Gastrocnemius medialis (tissue), 4 donors: ENCODE data around the gene GRAMD2A.

ENCODE experiments used
- CTCF ChIP-seq, 5 experiments: fragments of 450-650 bp in 3 of 5; fragments of 200-600 bp in 2 of 5; sonication (generic) in 2 of 5; IDR thresholded peaks in 4 of 5; conservative IDR thresholded peaks in 1 of 5; 1 replicate in 4 of 5; 2 replicates in 1 of 5; pipeline ENCODE4 v1.5.1; 2016 to 2019; ENCODE audit warnings: antibody characterized with exemption in 5 of 5, mild to moderate bottlenecking in 3 of 5, moderate library complexity in 3 of 5
- POLR2A ChIP-seq, 2 donors: fragments of 450-650 bp; IDR thresholded peaks; one replicate each; pipeline ENCODE4 v1.6.1; 2017; ENCODE audit warnings: antibody characterized with exemption in 2 of 2, mild to moderate bottlenecking in 2 of 2, moderate library complexity in 2 of 2

DNA sequence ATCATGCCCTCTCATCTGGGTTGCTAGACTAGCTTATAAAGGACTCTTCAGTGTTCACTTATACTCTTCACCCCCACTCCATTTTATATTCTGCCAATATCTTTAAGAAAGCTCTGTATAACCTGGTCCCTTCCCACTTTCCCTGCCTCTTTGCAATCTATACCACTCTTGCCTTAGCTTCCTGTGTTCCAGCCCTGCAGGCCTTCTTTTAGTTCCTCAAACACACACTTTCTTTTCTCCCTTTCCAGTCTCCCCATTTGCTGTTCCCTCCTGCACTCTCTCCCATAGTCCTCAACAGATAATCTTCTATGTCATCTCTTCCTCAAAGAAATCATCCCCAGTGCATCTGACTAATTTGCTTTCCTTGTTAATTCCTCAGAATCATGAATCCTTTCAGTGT lies 50.7 kb downstream of the GRAMD2A start:
- TF ChIP-seq POLR2A (IDR thresholded peaks at IDR 0.05) = no peak
- no peak for TF ChIP-seq CTCF (IDR thresholded peaks at IDR 0.05 in 4 of 5, conservative IDR thresholded peaks at IDR 0.05 in 1 of 5)
